ENCODE measurements around the gene SLC9A2. TPM values are rescaled to one million over a fixed set of nuclear protein-coding genes. Genes with fewer than 3 reads are reported as not detected.

Gene SLC9A2
- total and polyA plus RNA-seq, 10 donors = 0.02 to 0.20 TPM; not detected in 8

GRCh38 chr2:102749938-102750337 is 130.6 kb downstream of the SLC9A2 start:
- intact Hi-C loops (cut with DNase I; ENCODE audit: low total_unique reads) = no loop called here
- H3K9me3 ChIP-seq = peaks cover 0 to 9% (median 1%) of the 10 kb centered on the region in 8 donors
- H3K4me1 ChIP-seq = peaks cover 0 to 13% (median 0%) of the 10 kb centered on the region in 6 donors
- no peak for DNase-seq
- no peaks in the 10 kb centered on the region for H3K27me3 ChIP-seq (replicated peaks in 1 of 7)
- H3K27ac ChIP-seq = no peak overlapping the region
- WGBS, 5 donors = 64 to 93% (median 80%) methylated on average over 3 of the region's 3 CpGs
- no peak overlapping the region for H3K4me3 ChIP-seq
- H3K36me3 ChIP-seq = no peaks in the 10 kb centered on the region
- no peak for TF ChIP-seq POLR2AphosphoS5 (IDR thresholded peaks at IDR 0.05)

- TF ChIP-seq CTCF (IDR thresholded peaks at IDR 0.05 in 8 of 11, conservative IDR thresholded peaks at IDR 0.05 in 3 of 11) (peak in 10 of 11 experiments; percentile 21 to 85 (median 76)), POLR2AphosphoS5 (IDR thresholded peaks at IDR 0.05) (no peak)
- Histone ChIP-seq H3K27me3 (replicated peaks in 1 of 7) (no peaks in the 10 kb centered on the region), H3K4me3 (no peak overlapping the region), H3K27ac (no peak overlapping the region), H3K36me3 (no peaks in the 10 kb centered on the region), H3K9me3 (no peaks in the 10 kb centered on the region), H3K4me1 (peaks cover 0 to 13% (median 0%) of the 10 kb centered on the region in 6 donors)
- intact Hi-C loops (cut with DNase I; ENCODE audit: low total_unique reads) = no loop called here
- 67 to 72% (median 69%) methylated on average over 7 of the region's 7 CpGs for WGBS, 5 donors
- DNase-seq = no peak
Measured at GRCh38 chr2:102753563-102754159, 134.3 kb downstream of the SLC9A2 start.

GRCh38 chr2:102754456-102755145 is 135.2 kb downstream of the SLC9A2 start:
- Histone ChIP-seq H3K36me3 (no peaks in the 10 kb centered on the region), H3K27ac (no peak overlapping the region), H3K9me3 (no peaks in the 10 kb centered on the region), H3K4me3 (no peak overlapping the region), H3K4me1 (peaks cover 0 to 13% (median 0%) of the 10 kb centered on the region in 6 donors), H3K27me3 (replicated peaks in 1 of 7) (no peaks in the 10 kb centered on the region)
- intact Hi-C loops (cut with DNase I; ENCODE audit: low total_unique reads) = no loop called here
- no peak for DNase-seq
- no peak for TF ChIP-seq CTCF (IDR thresholded peaks at IDR 0.05 in 8 of 11, conservative IDR thresholded peaks at IDR 0.05 in 3 of 11)
- TF ChIP-seq POLR2A (IDR thresholded peaks at IDR 0.05) = no peak
- TF ChIP-seq POLR2AphosphoS5 (IDR thresholded peaks at IDR 0.05) = no peak
- WGBS, 5 donors = 80 to 94% (median 87%) methylated on average over 3 of the region's 3 CpGs

GRCh38 chr2:102755284-102755683 is 135.9 kb downstream of the SLC9A2 start:
- H3K4me1 ChIP-seq = peaks cover 0 to 9% (median 0%) of the 10 kb centered on the region in 6 donors
- no peak overlapping the region for H3K27ac ChIP-seq
- no peak for DNase-seq
- no peak for TF ChIP-seq POLR2AphosphoS5 (IDR thresholded peaks at IDR 0.05)
- TF ChIP-seq CTCF (IDR thresholded peaks at IDR 0.05 in 8 of 11, conservative IDR thresholded peaks at IDR 0.05 in 3 of 11) = no peak
- no peak for TF ChIP-seq POLR2A (IDR thresholded peaks at IDR 0.05)
- no peaks in the 10 kb centered on the region for H3K9me3 ChIP-seq
- WGBS, 5 donors = 53 to 64% (median 55%) methylated on average over 4 of the region's 4 CpGs
- intact Hi-C loops (cut with DNase I; ENCODE audit: low total_unique reads) = no loop called here
- no peak overlapping the region for H3K4me3 ChIP-seq
- no peaks in the 10 kb centered on the region for H3K27me3 ChIP-seq (replicated peaks in 1 of 7)
- no peaks in the 10 kb centered on the region for H3K36me3 ChIP-seq
